Left lung (tissue), 10 donors: ENCODE results near the gene RECQL5. TPM values are rescaled to one million over a fixed set of nuclear protein-coding genes. Genes with fewer than 3 reads are reported as not detected.

Experiments used
- ATAC-seq: fragments of 200-7000 bp; cut with Tn5 transposase; one replicate; pipeline ENCODE4 v1.9.1; 2020; ENCODE audit warnings: moderate library complexity
- DNase-seq, 4 donors: peaks; one replicate each; pipeline ENCODE4 v3.0.0-alpha.2; 2013 to 2020
- H3K27ac ChIP-seq, 2 donors: fragments of 200-600 bp; sonication (generic) in 1 of 2; one replicate each; pipeline versions ENCODE4 v1.5.0 to v1.8.0; 2020 to 2021
- H3K27me3 ChIP-seq, 2 donors: fragments of 200-600 bp; sonication (generic) in 1 of 2; one replicate each; pipeline versions ENCODE4 v1.5.0 to v1.8.0; 2020 to 2021
- H3K36me3 ChIP-seq, 2 donors: fragments of 200-600 bp; sonication (generic) in 1 of 2; one replicate each; pipeline versions ENCODE4 v1.5.0 to v1.8.0; 2020 to 2021
- H3K4me1 ChIP-seq, 2 donors: fragments of 200-600 bp; one replicate each; pipeline ENCODE4 v1.8.0; 2021
- H3K4me3 ChIP-seq, 2 donors: fragments of 200-600 bp; sonication (generic) in 1 of 2; one replicate each; pipeline versions ENCODE4 v1.5.0 to v1.8.0; 2020 to 2021; ENCODE audit warnings: mild to moderate bottlenecking in 1 of 2
- H3K9me3 ChIP-seq, 2 donors: fragments of 200-600 bp; sonication (generic) in 1 of 2; one replicate each; pipeline versions ENCODE4 v1.5.0 to v1.8.0; 2020 to 2021
- intact Hi-C, 2 donors: fragments of 100-400 bp; cut with DNase I; formaldehyde crosslinking; loops; one replicate each; pipeline versions ENCODE4 v1.11.2 to v1.14.2; 2022
- polyA plus RNA-seq, 6 donors: library from polyadenylated mRNA; unstranded; fragments of 120-200 nt; gene quantifications; one replicate each; pipeline ENCODE4 v1.2.1, GENCODE V29; 2013; ENCODE audit not compliant: insufficient read length in 6 of 6
- total RNA-seq, 2 donors: library from RNA; stranded (reverse); fragmentation: NEBNext Ultra II Directional; extraction: Animal tissue kit (Norgen Biotek cat#: 25700); gene quantifications; one replicate each; pipeline ENCODE4 v1.2.1, GENCODE V29; 2021
- TF ChIP-seq, protein P1 (sequence below), 2 donors: fragments of 200-600 bp; sonication (generic) in 1 of 2; IDR thresholded peaks; one replicate each; pipeline versions ENCODE4 v1.5.0 to v1.8.0; 2021; ENCODE audit warnings: antibody characterized with exemption in 2 of 2
- donor health status: DM: no; HTN: yes; CAD: no.
- donor health status: DM: no; HTN: no; CAD: no.

The RECQL5 gene
- total and polyA plus RNA-seq, 8 donors: 28.5 to 43.0 (median 34.5) TPM

- Histone ChIP-seq H3K27me3 (no peaks in the 10 kb centered on the region), H3K27ac (peak overlapping the region; percentile 63 to 75), H3K4me3 (no peak overlapping the region), H3K4me1 (peaks cover 17 to 60% of the 10 kb centered on the region in 2 donors), H3K36me3 (peaks cover 0 to 93% of the 10 kb centered on the region in 2 donors), H3K9me3 (no peaks in the 10 kb centered on the region)
- peak; percentile 59 for ATAC-seq
- TF ChIP-seq, protein P1, sequence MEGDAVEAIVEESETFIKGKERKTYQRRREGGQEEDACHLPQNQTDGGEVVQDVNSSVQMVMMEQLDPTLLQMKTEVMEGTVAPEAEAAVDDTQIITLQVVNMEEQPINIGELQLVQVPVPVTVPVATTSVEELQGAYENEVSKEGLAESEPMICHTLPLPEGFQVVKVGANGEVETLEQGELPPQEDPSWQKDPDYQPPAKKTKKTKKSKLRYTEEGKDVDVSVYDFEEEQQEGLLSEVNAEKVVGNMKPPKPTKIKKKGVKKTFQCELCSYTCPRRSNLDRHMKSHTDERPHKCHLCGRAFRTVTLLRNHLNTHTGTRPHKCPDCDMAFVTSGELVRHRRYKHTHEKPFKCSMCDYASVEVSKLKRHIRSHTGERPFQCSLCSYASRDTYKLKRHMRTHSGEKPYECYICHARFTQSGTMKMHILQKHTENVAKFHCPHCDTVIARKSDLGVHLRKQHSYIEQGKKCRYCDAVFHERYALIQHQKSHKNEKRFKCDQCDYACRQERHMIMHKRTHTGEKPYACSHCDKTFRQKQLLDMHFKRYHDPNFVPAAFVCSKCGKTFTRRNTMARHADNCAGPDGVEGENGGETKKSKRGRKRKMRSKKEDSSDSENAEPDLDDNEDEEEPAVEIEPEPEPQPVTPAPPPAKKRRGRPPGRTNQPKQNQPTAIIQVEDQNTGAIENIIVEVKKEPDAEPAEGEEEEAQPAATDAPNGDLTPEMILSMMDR (IDR thresholded peaks at IDR 0.05): no peak
- DNase-seq: peak in 1 of 4 donors; percentile 36
- intact Hi-C loops: no loop called here
These were observed 30.8 kb upstream of the RECQL5 start for GRCh38 chr17:75697651-75698291.

DNA sequence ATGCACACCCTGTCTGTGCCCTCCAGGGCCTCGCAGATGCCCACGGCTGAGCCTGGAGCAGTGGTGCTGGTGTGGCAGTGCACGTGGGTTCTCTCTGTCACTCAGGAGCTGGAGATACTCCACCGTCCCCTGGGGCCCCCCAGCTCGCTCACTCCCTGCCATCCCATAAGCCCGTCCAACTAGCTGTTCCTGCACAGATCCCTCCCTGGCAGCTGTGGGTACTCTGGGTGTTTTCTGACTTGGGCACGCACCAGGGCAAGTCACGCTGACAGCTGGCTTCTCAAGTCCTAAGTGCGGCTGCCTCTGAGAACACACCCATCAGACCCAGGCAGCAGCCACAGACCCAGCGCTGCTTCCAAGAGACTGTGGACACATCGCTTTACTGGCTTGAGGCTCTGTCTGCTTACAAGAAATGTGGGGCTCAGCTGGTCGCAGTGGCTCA lies 28.9 kb upstream of the RECQL5 start:
- intact Hi-C loops: no loop called here
- H3K27ac ChIP-seq: no peak overlapping the region

DNA sequence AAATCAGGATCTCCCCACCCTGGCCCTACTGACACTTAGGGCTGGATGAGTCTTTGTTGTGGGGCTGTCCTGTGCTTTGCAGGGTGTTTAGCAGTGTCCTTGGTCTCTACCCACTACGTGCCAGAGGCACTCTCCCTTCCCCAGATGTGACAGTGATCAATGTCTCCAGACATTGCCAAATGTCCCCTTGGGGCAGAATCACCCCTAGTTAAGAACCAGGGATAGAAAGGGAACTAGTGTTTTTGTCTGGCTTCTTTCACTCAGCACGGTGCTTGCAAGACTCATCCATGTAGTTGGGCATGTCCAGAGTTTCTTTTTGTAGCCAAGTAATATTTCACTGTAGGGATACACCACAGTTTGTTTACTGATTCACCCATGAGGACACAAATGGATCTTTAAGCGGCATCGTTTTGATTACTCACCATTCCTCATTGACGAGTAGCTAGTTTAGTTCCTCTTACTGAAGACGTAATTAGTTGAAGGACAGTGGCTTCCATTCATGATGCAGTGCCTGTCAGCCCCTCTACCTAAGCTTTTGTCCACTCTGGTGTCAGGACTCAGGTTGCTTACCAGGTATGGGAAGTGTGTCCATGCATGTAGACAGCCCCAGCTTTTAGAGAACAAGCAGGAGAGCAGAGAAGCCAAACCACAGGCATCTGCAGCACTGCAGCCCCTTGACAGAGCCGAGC lies 28.3 kb upstream of the RECQL5 start:
- peaks cover 17 to 61% of the 10 kb centered on the region in 2 donors for H3K4me1 ChIP-seq
- DNase-seq (no peak), ATAC-seq (no peak)
- no peaks in the 10 kb centered on the region for H3K27me3 ChIP-seq
- H3K4me3 ChIP-seq: no peak overlapping the region
- H3K9me3 ChIP-seq: no peaks in the 10 kb centered on the region
- TF ChIP-seq, protein P1 (IDR thresholded peaks at IDR 0.05): no peak
- H3K27ac ChIP-seq: no peak overlapping the region
- peaks cover 0 to 91% of the 10 kb centered on the region in 2 donors for H3K36me3 ChIP-seq
- intact Hi-C loops: no loop called here

More for the DNA sequence above, 28.9 kb upstream of the RECQL5 start:
- TF ChIP-seq, protein P1 (IDR thresholded peaks at IDR 0.05): no peak
- Histone ChIP-seq H3K4me3 (no peak overlapping the region), H3K27me3 (no peaks in the 10 kb centered on the region), H3K4me1 (peaks cover 17 to 57% of the 10 kb centered on the region in 2 donors), H3K9me3 (no peaks in the 10 kb centered on the region), H3K36me3 (peaks cover 0 to 91% of the 10 kb centered on the region in 2 donors)
- ATAC-seq (no peak), DNase-seq (no peak)

- no peak for ATAC-seq
- H3K36me3 ChIP-seq: peaks cover 0 to 83% of the 10 kb centered on the region in 2 donors
- H3K4me1 ChIP-seq: peaks cover 17 to 63% of the 10 kb centered on the region in 2 donors
- no peaks in the 10 kb centered on the region for H3K9me3 ChIP-seq
- H3K27ac ChIP-seq: no peak overlapping the region
- H3K27me3 ChIP-seq: no peaks in the 10 kb centered on the region
- no peak overlapping the region for H3K4me3 ChIP-seq
- no peak for DNase-seq
- intact Hi-C loops: no loop called here
- TF ChIP-seq, protein P1 (IDR thresholded peaks at IDR 0.05): no peak
These were observed 27.6 kb upstream of the RECQL5 start for GRCh38 chr17:75694536-75694935.
